ENCODE measurements around the gene RASSF8.

The RASSF8 gene

GRCh38 chr12:25981597-25981996 is 23.1 kb downstream of the RASSF8 start:
- Histone ChIP-seq H3K27me3 (replicated peaks) (no peaks in the 10 kb centered on the region), H3K27ac (no peak overlapping the region), H3K4me3 (ENCODE audit: low read depth, low read length) (no peak overlapping the region), H3K36me3 (replicated peaks) (no peaks in the 10 kb centered on the region)
- no peak for DNase-seq
- in situ Hi-C loops (cut with HindIII; ENCODE audit: low pct_ligation_motif_present, low sequenced_read_pairs), result no loop called here
- no peak for TF ChIP-seq CTCF (IDR thresholded peaks at IDR 0.05; ENCODE audit: low read depth, low read length, missing control alignments)

DNA sequence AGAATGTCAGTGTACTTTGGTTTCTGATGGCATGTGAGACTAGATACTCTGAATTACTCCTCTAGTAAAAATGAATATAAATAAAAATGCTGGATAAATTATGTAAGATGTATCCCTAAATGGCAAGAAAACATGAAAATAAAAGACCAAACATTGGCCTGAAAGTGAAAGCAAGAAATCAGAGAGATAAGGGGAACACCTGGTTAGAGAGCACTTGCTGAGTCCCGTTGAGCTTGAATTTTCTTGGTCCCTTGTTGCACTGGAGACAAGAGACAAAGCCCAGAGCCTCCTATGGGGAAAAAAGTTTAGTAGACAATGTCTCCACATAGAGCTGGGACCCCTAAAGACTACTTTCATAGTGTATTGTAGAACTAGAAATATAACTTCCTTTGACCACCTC is 23.9 kb downstream of the RASSF8 start:
- no peaks in the 10 kb centered on the region for H3K36me3 ChIP-seq (replicated peaks)
- no peak overlapping the region for H3K4me3 ChIP-seq (ENCODE audit: low read depth, low read length)
- in situ Hi-C loops (cut with HindIII; ENCODE audit: low pct_ligation_motif_present, low sequenced_read_pairs), result no loop called here
- TF ChIP-seq CTCF (IDR thresholded peaks at IDR 0.05; ENCODE audit: low read depth, low read length, missing control alignments), result no peak
- DNase-seq, result no peak
- H3K27me3 ChIP-seq (replicated peaks), result no peaks in the 10 kb centered on the region
- no peak overlapping the region for H3K27ac ChIP-seq

GRCh38 chr12:25983625-25984024 is 25.1 kb downstream of the RASSF8 start:
- in situ Hi-C loops (cut with HindIII; ENCODE audit: low pct_ligation_motif_present, low sequenced_read_pairs), result no loop called here
- no peak for TF ChIP-seq CTCF (IDR thresholded peaks at IDR 0.05; ENCODE audit: low read depth, low read length, missing control alignments)
- Histone ChIP-seq H3K27ac (no peak overlapping the region), H3K36me3 (replicated peaks) (no peaks in the 10 kb centered on the region), H3K27me3 (replicated peaks) (no peaks in the 10 kb centered on the region), H3K4me3 (ENCODE audit: low read depth, low read length) (no peak overlapping the region)
- no peak for DNase-seq

DNA sequence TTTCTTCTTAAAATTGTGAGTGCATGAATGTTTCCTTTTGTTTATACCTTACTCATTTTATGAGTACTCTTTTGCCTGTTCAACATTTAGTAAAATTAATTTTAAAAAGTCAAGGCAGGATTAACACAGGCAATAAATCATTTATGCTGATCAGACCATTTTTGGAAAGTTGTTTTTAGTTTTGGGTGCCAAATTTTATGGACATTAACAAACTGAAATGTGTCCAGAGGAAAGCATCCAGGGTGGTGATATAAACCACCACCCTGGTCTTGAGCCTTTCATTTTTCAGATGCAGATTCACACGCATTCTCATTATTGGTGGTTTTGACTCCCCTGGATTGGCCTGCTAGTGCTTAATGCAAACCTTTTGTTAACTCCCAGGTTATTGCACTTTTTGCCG is 26.3 kb downstream of the RASSF8 start:
- in situ Hi-C loops (cut with HindIII; ENCODE audit: low pct_ligation_motif_present, low sequenced_read_pairs), result no loop called here
- no peak for DNase-seq
- Histone ChIP-seq H3K27ac (no peak overlapping the region), H3K27me3 (replicated peaks) (no peaks in the 10 kb centered on the region), H3K36me3 (replicated peaks) (no peaks in the 10 kb centered on the region), H3K4me3 (ENCODE audit: low read depth, low read length) (no peak overlapping the region)
- no peak for TF ChIP-seq CTCF (IDR thresholded peaks at IDR 0.05; ENCODE audit: low read depth, low read length, missing control alignments)

DNA sequence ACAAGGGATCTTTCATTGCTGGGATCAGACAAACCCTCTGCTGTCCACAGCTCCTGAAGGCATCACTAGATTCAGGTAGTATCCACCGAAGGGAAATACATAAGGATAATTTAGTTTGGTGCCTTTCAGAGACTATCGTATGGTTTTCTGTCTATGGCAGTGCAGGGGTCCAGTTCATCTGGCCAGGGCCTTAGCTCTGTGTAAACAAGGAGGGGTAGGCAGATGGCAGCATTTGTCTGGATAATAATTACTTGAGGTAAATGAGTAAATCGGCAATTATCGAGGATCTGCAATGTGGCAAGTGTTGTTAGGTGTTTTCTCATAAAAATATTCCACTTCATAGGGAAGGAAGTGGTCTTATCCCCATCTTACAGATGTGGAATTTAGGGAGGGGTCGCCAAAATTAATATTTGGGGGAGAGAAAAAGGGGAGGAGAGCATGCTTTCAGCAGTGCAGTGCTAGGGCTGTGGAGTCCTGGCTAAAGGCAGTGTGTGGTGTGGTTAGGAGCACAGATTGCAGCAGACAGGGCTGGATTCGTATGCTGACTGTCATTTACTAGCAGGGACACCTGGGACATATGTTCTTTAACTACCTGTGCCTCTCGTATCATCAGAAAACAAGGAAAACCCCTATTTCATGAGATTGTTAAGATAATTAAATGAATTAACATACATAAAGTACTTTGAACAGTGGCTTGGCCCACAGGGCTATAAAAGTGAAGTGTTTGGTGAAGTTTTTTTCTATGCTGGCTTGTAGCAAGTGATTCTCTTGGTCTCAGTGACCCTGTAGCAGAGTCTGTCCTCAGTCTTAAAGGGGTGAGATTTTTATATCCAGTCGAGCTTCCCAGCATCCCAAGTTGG is 27.1 kb downstream of the RASSF8 start:
- in situ Hi-C loops (cut with HindIII; ENCODE audit: low pct_ligation_motif_present, low sequenced_read_pairs), result no loop called here
- H3K36me3 ChIP-seq (replicated peaks), result no peaks in the 10 kb centered on the region
- H3K27me3 ChIP-seq (replicated peaks), result no peaks in the 10 kb centered on the region
- DNase-seq, result no peak
- no peak overlapping the region for H3K27ac ChIP-seq
- TF ChIP-seq CTCF (IDR thresholded peaks at IDR 0.05; ENCODE audit: low read depth, low read length, missing control alignments), result no peak
- H3K4me3 ChIP-seq (ENCODE audit: low read depth, low read length), result no peak overlapping the region

- in situ Hi-C loops (cut with HindIII; ENCODE audit: low pct_ligation_motif_present, low sequenced_read_pairs), result no loop called here
- H3K27me3 ChIP-seq (replicated peaks), result no peaks in the 10 kb centered on the region
- TF ChIP-seq CTCF (IDR thresholded peaks at IDR 0.05; ENCODE audit: low read depth, low read length, missing control alignments), result no peak
- H3K36me3 ChIP-seq (replicated peaks), result no peaks in the 10 kb centered on the region
- DNase-seq, result no peak
- no peak overlapping the region for H3K27ac ChIP-seq
- H3K4me3 ChIP-seq (ENCODE audit: low read depth, low read length), result no peak overlapping the region
These were observed 27.7 kb downstream of the RASSF8 start for GRCh38 chr12:25986180-25986579.

All from brain microvascular endothelial cell (primary cell).